ENCODE results near the gene ADIPOR2. TPM values are rescaled to one million over a fixed set of nuclear protein-coding genes. Genes with fewer than 3 reads are reported as not detected.

ADIPOR2 gene
- total RNA-seq, 1 experiment from 2014 or later = 31.7 TPM

DNA sequence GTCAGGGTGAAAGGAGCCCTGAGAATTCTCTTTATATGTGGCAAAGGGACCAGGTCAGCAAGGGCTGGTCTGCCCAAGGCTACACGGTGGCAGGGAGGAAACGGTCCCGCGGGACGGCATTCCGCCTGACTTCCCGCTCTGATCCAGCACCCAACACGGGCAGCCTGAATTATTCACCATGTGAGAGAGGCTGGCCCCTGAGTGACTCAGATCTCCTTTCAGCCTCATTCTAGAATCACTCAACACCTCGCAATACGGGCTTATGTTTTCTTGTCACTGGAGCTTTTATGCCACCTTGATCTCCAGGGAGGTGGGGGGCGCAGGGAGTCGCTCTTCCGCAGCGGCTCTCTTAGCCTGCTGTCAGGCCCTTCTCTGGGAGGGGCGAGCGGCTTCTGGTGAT is 138.0 kb downstream of the ADIPOR2 start:
- no peak for DNase-seq (ENCODE audit: low spot score)

DNA sequence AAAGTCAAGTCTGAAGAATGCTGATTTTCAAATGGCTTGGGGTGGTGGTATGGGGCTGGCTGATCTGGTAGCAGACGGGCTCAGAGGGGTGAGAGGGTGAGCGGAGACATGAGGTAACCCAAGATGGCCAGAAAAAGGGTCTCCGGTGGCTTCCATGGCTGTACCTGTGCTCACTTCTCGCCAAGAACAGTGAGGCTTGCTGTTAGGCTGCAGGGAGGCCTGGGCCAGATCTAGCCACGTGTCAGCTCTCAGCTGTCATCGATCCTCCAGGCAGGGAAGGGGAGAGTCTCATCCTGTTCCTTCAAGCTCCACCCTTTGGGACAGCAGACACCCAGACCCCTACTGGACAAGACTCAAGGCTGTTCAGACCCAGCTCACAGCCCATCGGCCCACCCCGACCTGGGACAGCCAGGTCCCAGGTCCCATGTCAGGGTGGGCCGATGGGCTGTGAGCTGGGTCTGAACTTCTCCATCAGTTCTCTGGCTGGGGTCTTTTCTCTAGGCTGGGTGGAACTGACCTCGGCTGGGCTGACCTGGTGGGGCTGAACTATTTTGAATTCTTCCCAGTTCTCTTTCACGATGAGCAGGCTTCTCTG is 138.5 kb downstream of the ADIPOR2 start:
- no peak for DNase-seq (ENCODE audit: low spot score)

DNA sequence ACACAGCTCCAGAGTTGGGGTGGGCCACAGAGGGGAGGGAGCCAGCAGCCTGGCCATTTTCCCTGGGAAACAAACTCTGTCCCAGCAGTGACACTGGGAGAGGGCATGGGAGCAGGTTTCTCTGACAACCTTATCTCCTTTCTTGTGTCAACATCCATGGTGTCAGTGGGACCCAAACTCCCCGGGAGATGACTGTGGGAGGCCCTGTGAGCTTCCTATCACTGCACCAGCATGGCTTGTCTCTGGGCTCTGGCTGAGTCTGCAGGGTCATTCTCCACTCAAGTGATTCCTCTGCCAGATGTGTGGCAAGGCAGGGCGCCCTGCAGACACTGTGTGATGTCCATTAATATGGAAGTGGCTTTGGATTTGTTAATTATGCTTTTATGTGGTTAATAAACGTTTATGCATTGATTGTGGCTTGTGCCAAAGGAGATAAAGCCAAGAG is 139.6 kb downstream of the ADIPOR2 start:
- DNase-seq (ENCODE audit: low spot score) = no peak

DNA sequence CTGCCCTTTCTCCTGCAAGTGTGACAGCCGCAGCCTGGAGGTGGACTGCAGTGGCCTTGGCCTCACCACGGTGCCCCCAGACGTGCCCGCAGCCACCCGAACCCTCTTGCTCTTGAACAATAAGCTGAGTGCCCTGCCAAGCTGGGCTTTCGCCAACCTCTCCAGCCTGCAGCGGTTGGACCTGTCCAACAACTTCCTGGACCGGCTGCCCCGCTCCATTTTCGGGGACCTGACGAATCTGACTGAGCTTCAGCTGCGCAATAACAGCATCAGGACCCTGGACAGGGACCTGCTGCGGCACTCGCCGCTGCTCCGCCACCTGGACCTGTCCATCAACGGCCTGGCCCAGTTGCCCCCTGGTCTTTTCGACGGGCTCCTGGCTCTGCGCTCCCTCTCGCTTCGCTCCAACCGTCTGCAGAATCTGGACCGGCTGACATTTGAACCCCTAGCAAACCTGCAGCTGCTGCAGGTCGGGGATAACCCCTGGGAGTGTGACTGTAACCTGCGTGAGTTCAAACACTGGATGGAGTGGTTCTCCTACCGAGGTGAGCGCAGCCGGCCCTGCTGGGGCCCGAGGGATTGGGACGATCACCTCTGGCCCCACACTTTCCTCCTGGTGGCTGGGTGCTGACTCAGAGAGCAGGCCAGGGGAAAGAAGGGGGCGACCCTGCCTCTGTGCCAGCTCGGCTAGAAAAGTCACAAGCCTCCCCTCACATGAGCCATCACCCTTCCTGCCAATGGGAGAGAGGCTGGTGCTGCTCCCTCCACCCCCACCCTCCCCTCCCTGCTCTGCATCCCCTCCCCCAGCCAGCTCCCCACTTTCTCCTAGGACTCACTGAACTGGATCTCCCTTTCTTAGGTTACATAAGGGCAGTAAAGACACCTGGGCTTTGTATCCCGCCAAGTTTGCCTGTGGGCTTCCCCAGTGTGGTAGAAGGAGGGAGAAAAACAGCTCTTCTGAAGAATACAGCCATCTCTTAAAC is 140.4 kb downstream of the ADIPOR2 start:
- DNase-seq (ENCODE audit: low spot score) = peak; percentile 80

DNA sequence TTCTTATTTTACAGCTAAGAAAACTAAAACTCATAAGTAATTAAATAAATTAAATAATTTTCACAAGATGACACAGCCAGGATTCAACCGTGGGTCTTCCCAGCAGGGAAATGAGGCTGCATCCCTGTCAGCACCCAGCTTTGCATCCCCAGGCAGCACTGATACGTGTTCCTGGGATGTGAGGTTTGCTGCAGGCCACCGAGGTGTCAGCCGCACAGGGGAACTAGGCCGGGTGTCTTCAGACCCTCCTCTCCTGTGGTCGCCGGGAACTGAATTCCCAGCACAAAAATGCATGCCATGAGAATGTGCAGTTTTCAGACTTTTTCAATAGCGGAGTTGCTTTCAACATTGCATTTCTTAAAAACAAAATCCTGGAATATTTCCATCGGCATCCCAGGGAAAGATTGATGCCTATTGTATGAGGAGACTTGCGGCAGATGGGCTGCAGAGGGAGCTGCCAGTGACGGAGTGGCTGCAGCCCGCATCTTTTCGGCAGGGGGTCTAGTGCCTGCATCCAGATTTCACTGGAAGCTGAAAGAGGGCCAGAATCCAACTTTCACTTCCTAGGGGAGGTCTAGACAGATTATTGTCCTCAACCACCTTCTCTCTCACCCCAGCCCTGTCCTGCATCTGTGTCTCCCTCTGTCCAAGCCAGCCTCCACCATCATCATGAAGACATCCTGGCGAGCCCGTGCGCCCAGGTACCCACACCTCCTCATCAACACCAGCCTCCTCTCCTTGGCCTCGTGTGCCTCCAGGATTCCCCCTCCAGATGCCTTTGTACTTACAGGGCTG is 142.1 kb downstream of the ADIPOR2 start:
- DNase-seq (ENCODE audit: low spot score) = no peak

DNA sequence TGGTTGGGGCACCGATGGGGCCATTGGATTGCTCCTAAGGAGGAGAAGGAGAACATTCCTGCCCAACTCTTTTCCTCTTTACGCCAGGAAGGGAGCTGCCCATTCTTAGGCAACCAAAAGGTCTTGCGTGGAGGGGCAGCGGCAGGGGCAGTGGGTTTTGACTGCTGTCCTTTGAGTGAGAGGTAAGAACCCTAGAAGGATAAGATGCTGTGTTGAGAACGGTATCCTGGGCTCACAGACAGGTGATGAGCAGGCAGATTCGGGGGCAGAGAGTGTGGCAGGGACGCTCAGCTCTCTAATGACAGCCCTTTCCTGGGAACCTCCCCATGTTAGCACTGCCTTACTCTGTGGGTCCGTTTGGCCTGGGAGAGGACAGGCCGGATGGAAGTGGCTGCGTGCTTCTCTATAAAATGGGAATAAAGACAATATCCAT is 142.7 kb downstream of the ADIPOR2 start:
- DNase-seq (ENCODE audit: low spot score) = no peak

DNA sequence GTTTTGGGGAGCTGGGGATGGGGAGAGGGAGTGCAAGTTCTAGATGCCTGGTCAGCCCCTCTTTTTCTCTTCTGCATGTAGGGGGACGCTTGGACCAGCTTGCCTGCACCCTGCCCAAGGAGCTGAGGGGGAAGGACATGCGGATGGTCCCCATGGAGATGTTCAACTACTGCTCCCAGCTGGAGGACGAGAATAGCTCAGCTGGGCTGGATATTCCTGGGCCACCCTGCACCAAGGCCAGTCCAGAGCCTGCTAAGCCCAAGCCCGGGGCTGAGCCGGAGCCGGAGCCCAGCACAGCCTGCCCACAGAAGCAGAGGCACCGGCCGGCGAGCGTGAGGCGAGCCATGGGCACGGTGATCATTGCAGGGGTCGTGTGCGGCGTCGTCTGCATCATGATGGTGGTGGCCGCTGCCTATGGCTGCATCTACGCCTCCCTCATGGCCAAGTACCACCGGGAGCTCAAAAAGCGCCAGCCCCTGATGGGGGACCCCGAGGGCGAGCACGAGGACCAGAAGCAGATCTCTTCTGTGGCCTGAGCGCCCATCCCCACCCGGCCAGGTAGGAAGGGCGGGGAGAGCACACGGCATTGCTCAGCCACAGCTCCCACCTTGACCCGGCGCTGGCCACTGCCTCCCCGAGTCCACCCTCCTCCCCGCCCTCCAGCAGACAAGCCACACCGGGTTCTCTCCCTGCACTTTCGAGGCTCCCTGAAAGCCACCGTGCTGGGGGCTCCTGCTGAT is 143.5 kb downstream of the ADIPOR2 start:
- DNase-seq (ENCODE audit: low spot score) = no peak

DNA sequence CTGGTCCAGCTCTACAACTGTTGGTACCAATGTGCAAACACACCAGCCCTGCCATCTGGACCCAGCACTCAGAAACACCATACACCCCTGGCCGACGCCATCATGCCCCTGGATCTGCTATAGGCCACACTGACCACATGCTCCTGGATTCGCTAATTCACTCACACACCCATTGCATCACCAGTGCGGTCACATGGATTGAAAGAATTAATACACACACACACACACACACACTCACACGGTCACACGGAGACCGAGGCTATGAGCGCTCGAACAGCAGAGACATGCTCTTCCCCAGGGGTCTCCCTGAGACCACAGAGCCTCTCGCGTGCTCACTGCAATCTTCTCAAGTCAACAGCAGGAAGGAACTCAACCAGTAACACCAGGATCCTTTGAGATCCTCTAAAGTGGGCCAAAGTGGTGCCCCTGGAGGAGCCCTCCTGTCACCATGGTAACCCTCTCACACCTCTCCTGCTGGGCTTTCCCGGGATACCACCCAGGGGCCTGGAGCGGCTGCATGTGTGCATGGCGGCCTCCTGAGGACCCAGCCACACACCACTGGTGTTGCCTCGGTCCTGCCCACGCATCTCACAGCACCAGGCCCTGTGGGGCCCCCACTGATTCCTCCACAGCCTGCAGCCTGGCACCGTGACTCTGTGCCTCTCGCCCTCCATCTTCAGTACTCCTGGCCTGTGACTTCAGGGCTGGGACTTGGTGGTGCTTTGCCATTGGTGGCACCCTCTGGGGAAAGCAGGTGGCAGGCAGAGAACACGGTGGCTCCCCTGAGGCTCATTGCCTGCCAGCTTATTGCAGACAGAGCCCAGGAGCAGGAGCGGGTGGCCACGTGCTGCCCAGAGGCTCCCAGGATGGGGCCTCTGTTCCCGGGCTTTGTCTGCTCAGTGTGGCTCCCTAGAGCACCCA is 144.6 kb downstream of the ADIPOR2 start:
- no peak for DNase-seq (ENCODE audit: low spot score)

DNA sequence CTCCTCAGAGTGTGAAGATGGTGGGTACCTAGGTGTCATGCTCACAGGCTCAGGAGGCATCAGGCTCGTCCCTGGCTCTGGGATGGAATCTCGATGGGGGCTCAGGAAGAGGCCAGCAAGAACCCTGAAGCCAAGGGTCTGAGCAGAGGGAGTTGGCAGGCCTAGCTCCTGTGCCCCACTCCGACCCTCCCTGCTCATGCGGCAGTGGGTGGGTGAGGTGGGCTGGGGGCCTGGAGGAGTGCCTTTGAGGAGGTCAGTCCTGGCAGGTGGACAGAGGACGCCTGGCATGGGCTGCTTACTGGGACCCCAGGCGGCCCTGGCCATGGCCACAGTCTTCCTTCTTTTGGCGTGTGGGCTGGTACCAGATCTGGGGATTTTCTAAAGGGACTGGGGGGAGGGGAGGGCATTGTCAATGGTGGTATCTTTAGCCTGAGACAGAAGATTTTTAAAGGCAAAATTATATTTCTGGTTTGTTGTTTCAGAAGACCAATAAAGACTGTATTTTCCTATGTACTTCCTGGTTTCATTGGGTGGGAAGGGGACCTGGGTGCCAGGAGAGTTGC is 145.5 kb downstream of the ADIPOR2 start:
- no peak for DNase-seq (ENCODE audit: low spot score)

DNA sequence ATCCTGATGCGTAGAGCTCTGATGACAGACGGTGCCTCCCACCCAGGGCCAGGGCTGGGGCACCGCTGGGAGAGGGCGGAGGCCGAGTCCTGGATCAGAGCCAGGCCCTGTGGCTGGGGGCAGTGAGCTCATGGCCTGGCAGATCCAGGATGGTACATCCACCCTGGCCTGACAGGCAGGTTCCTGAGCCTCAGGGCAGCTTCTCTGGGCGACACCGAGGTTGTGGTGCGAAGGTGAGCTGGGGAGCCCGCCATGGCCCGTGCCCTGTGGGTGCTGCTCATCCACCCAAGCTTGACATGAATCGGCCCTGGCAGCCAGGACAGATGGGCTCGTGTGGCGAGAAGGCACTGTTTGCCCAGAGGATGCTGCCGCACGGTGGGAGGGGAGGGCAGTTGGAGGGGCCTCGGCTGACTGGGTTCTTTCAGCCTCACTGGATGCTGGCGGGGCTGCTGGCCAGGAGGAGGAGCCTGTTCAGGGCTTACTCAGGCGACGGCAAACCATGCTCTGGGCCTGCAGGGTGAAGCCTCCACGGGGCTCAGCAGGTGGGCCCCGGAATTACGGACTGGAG is 146.1 kb downstream of the ADIPOR2 start:
- DNase-seq (ENCODE audit: low spot score) = no peak

DNA sequence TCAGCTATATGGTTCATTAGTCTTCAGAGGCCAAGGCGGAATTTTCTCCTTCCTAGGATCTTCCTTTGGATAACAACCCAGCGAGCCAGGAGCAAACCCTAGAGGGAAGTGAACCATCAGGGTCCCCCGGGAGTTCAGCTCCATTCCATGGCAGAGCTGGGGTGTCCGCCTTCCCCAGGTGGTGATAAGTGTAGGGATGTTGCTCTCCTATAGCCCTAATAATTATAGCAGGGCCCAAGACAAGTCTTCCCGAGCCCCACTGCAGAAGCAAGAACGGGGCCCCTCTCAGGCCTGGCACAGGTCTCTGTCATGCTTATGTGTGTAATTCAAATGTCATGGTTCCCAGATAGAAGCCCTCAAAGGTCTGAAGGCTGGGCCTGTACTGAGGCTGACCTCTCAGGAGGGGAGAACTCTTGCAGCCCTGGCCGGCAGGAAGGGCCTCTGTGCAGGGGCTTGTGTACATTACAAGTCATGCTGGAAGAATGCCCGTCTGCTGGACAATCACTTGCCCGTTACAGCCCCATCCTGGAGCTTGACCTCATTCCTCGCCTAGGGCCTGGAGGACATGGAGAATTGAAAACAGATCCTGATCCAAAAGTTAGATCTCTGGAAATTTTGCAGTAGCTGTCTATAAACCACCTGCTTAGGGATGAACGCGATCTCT is 146.8 kb downstream of the ADIPOR2 start:
- no peak for DNase-seq (ENCODE audit: low spot score)

Small RNA genes lying within 50 kb of the gene (small RNA-seq; reads per million reads assigned to genes)
- not detected for gene MIR3649

Other genes starting within 250 kb of the ADIPOR2 start
- gene FBXL14, start 96.5 kb upstream of the ADIPOR2 start, total RNA-seq (2014; rRNA removed; shearing (Covaris generic)) = 43.5 and 45.5 TPM in 2 replicates
- 0.08 TPM in 1 of 2 replicates, not detected in the other for gene WNT5B, start 61.8 kb upstream of the ADIPOR2 start, total RNA-seq (2014; rRNA removed; shearing (Covaris generic))
- gene LRTM2, start 129.5 kb downstream of the ADIPOR2 start, total RNA-seq (2014; rRNA removed; shearing (Covaris generic)) = not detected in 2 replicates
- gene CACNA2D4, start 227.6 kb downstream of the ADIPOR2 start, total RNA-seq (2014; rRNA removed; shearing (Covaris generic)) = 0.81 and 3.4 TPM in 2 replicates